Dendritic cell treated with granulocyte-macrophage colony-stimulating factor and Interleukin-4, amounts not matched to agents 40 ng/mL and 50 ng/mL, for 4 days (primary cell): ENCODE data around the gene THADA.

ENCODE experiments used
- H3K27ac Mint-ChIP-seq: one replicate; pipeline ENCODE4 v1.8.0; 2022; ENCODE audit warnings: mild to moderate bottlenecking, mixed read lengths
- H3K27me3 Mint-ChIP-seq: one replicate; pipeline ENCODE4 v1.8.0; 2022; ENCODE audit warnings: mild to moderate bottlenecking, mixed read lengths
- H3K36me3 Mint-ChIP-seq: one replicate; pipeline ENCODE4 v1.8.0; 2022; ENCODE audit warnings: low read depth, mixed read lengths
- H3K4me1 Mint-ChIP-seq: one replicate; pipeline ENCODE4 v1.8.0; 2022; ENCODE audit warnings: low read depth, mixed read lengths
- H3K4me3 Mint-ChIP-seq: one replicate; pipeline ENCODE4 v1.8.0; 2022; ENCODE audit warnings: mild to moderate bottlenecking, moderate library complexity, mixed read lengths
- H3K9me3 Mint-ChIP-seq: one replicate; pipeline ENCODE4 v1.8.0; 2022; ENCODE audit warnings: mixed read lengths
- intact Hi-C: fragments of 100-400 bp; cut with micrococcal nuclease; formaldehyde crosslinking; loops from one replicate; pipeline ENCODE4 v1.15.0; 2022

THADA gene

GRCh38 chr2:43341959-43342757, 253.7 kb downstream of the THADA start:
- Mint-ChIP-seq H3K36me3 (peaks cover 31% of the 10 kb centered on the region), H3K4me1 (peaks cover 22% of the 10 kb centered on the region), H3K27ac (no peak overlapping the region), H3K27me3 (no peaks in the 10 kb centered on the region), H3K9me3 (no peaks in the 10 kb centered on the region), H3K4me3 (no peak overlapping the region)
- intact Hi-C loops = no loop called here

- intact Hi-C loops = no loop called here
- Mint-ChIP-seq H3K27me3 (no peaks in the 10 kb centered on the region), H3K4me1 (peaks cover 22% of the 10 kb centered on the region), H3K9me3 (no peaks in the 10 kb centered on the region), H3K27ac (no peak overlapping the region), H3K4me3 (no peak overlapping the region), H3K36me3 (peaks cover 31% of the 10 kb centered on the region)
Measured at GRCh38 chr2:43340945-43341356, 254.9 kb downstream of the THADA start.

- Mint-ChIP-seq H3K4me1 (peaks cover 20% of the 10 kb centered on the region), H3K27ac (no peak overlapping the region), H3K27me3 (no peaks in the 10 kb centered on the region), H3K36me3 (peaks cover 31% of the 10 kb centered on the region), H3K9me3 (no peaks in the 10 kb centered on the region), H3K4me3 (no peak overlapping the region)
- intact Hi-C loops = no loop called here
Measured at GRCh38 chr2:43340066-43340465, 255.8 kb downstream of the THADA start.

- Mint-ChIP-seq H3K4me1 (peaks cover 44% of the 10 kb centered on the region), H3K36me3 (peaks cover 6% of the 10 kb centered on the region), H3K9me3 (no peaks in the 10 kb centered on the region), H3K4me3 (peak overlapping the region; percentile 41), H3K27ac (peak overlapping the region; percentile 83), H3K27me3 (no peaks in the 10 kb centered on the region)
- intact Hi-C loops = no loop called here
Measured at GRCh38 chr2:43333656-43334144, 262.1 kb downstream of the THADA start.

GRCh38 chr2:43333101-43333655, 262.7 kb downstream of the THADA start:
- Mint-ChIP-seq H3K36me3 (peaks cover 6% of the 10 kb centered on the region), H3K27ac (peak overlapping the region; percentile 83), H3K4me1 (peaks cover 44% of the 10 kb centered on the region), H3K27me3 (no peaks in the 10 kb centered on the region), H3K9me3 (no peaks in the 10 kb centered on the region), H3K4me3 (no peak overlapping the region)
- intact Hi-C loops = no loop called here

GRCh38 chr2:43332653-43333052, 263.2 kb downstream of the THADA start:
- H3K27me3 Mint-ChIP-seq = no peaks in the 10 kb centered on the region
- intact Hi-C loops = no loop called here
- H3K36me3 Mint-ChIP-seq = peaks cover 6% of the 10 kb centered on the region
- H3K27ac Mint-ChIP-seq = peak overlapping the region; percentile 83
- no peaks in the 10 kb centered on the region for H3K9me3 Mint-ChIP-seq
- H3K4me1 Mint-ChIP-seq = peaks cover 46% of the 10 kb centered on the region
- no peak overlapping the region for H3K4me3 Mint-ChIP-seq

GRCh38 chr2:43331422-43331821, 264.4 kb downstream of the THADA start:
- Mint-ChIP-seq H3K27ac (peak overlapping the region; percentile 11), H3K4me1 (peaks cover 58% of the 10 kb centered on the region), H3K27me3 (no peaks in the 10 kb centered on the region), H3K36me3 (peaks cover 13% of the 10 kb centered on the region), H3K9me3 (peaks cover 4% of the 10 kb centered on the region), H3K4me3 (no peak overlapping the region)
- intact Hi-C loops = no loop called here

- intact Hi-C loops = no loop called here
- Mint-ChIP-seq H3K4me3 (no peak overlapping the region), H3K4me1 (peaks cover 69% of the 10 kb centered on the region), H3K9me3 (peaks cover 21% of the 10 kb centered on the region), H3K27me3 (no peaks in the 10 kb centered on the region), H3K27ac (peak overlapping the region; percentile 11), H3K36me3 (peaks cover 28% of the 10 kb centered on the region)
Measured at GRCh38 chr2:43329637-43330036, 266.2 kb downstream of the THADA start.

GRCh38 chr2:43328832-43329231, 267.0 kb downstream of the THADA start:
- intact Hi-C loops = no loop called here
- peaks cover 31% of the 10 kb centered on the region for H3K36me3 Mint-ChIP-seq
- peaks cover 23% of the 10 kb centered on the region for H3K9me3 Mint-ChIP-seq
- H3K27me3 Mint-ChIP-seq = no peaks in the 10 kb centered on the region
- no peak overlapping the region for H3K27ac Mint-ChIP-seq
- peaks cover 64% of the 10 kb centered on the region for H3K4me1 Mint-ChIP-seq
- H3K4me3 Mint-ChIP-seq = no peak overlapping the region

- Mint-ChIP-seq H3K4me1 (peaks cover 65% of the 10 kb centered on the region), H3K27ac (no peak overlapping the region), H3K9me3 (peaks cover 23% of the 10 kb centered on the region), H3K27me3 (no peaks in the 10 kb centered on the region), H3K4me3 (no peak overlapping the region), H3K36me3 (peaks cover 31% of the 10 kb centered on the region)
- intact Hi-C loops = no loop called here
Measured at GRCh38 chr2:43328133-43328532, 267.7 kb downstream of the THADA start.

- peaks cover 23% of the 10 kb centered on the region for H3K9me3 Mint-ChIP-seq
- H3K27ac Mint-ChIP-seq = peak overlapping the region; percentile 26
- H3K36me3 Mint-ChIP-seq = peaks cover 31% of the 10 kb centered on the region
- peaks cover 55% of the 10 kb centered on the region for H3K4me1 Mint-ChIP-seq
- H3K4me3 Mint-ChIP-seq = no peak overlapping the region
- H3K27me3 Mint-ChIP-seq = no peaks in the 10 kb centered on the region
- intact Hi-C loops = no loop called here
Measured at GRCh38 chr2:43327119-43327518, 268.7 kb downstream of the THADA start.

GRCh38 chr2:43326101-43326825, 269.6 kb downstream of the THADA start:
- H3K36me3 Mint-ChIP-seq = peaks cover 35% of the 10 kb centered on the region
- no peaks in the 10 kb centered on the region for H3K27me3 Mint-ChIP-seq
- peak overlapping the region; percentile 26 for H3K27ac Mint-ChIP-seq
- intact Hi-C loops = no loop called here
- H3K9me3 Mint-ChIP-seq = peaks cover 23% of the 10 kb centered on the region
- no peak overlapping the region for H3K4me3 Mint-ChIP-seq
- peaks cover 46% of the 10 kb centered on the region for H3K4me1 Mint-ChIP-seq

- Mint-ChIP-seq H3K36me3 (peaks cover 42% of the 10 kb centered on the region), H3K4me3 (no peak overlapping the region), H3K27ac (peak overlapping the region; percentile 7), H3K27me3 (no peaks in the 10 kb centered on the region), H3K9me3 (peaks cover 23% of the 10 kb centered on the region), H3K4me1 (peaks cover 36% of the 10 kb centered on the region)
- intact Hi-C loops = no loop called here
Measured at GRCh38 chr2:43325107-43325811, 270.6 kb downstream of the THADA start.
